ENCODE data around the gene FSTL3. TPM values are rescaled to one million over a fixed set of nuclear protein-coding genes. Genes with fewer than 3 reads are reported as not detected.

FSTL3 gene
- total and polyA plus RNA-seq, 3 donors from 2014 or later = 98.6 to 397 (median 343) TPM

DNA sequence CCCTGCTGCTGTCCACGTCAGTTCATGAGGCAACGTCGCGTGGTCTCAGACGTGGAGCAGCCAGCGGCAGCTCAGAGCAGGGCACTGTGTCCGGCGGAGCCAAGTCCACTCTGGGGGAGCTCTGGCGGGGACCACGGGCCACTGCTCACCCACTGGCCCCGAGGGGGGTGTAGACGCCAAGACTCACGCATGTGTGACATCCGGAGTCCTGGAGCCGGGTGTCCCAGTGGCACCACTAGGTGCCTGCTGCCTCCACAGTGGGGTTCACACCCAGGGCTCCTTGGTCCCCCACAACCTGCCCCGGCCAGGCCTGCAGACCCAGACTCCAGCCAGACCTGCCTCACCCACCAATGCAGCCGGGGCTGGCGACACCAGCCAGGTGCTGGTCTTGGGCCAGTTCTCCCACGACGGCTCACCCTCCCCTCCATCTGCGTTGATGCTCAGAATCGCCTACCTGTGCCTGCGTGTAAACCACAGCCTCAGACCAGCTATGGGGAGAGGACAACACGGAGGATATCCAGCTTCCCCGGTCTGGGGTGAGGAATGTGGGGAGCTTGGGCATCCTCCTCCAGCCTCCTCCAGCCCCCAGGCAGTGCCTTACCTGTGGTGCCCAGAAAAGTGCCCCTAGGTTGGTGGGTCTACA, 6.6 kb downstream of the FSTL3 start:
- Histone ChIP-seq H3K4me1 (peaks cover 9% of the 10 kb centered on the region), H3K4me3 (no peak overlapping the region), H3K9me3 (no peaks in the 10 kb centered on the region), H3K27me3 (no peaks in the 10 kb centered on the region), H3K36me3 (ENCODE audit: low read depth, missing control alignments) (no peaks in the 10 kb centered on the region), H3K27ac (no peak overlapping the region)
- DNase-seq = no peak
- intact Hi-C loops (cut with DNase I; ENCODE audit: low total_unique reads) = no loop called here
- no peak for TF ChIP-seq POLR2A (IDR thresholded peaks at IDR 0.05)
- TF ChIP-seq, protein P1, sequence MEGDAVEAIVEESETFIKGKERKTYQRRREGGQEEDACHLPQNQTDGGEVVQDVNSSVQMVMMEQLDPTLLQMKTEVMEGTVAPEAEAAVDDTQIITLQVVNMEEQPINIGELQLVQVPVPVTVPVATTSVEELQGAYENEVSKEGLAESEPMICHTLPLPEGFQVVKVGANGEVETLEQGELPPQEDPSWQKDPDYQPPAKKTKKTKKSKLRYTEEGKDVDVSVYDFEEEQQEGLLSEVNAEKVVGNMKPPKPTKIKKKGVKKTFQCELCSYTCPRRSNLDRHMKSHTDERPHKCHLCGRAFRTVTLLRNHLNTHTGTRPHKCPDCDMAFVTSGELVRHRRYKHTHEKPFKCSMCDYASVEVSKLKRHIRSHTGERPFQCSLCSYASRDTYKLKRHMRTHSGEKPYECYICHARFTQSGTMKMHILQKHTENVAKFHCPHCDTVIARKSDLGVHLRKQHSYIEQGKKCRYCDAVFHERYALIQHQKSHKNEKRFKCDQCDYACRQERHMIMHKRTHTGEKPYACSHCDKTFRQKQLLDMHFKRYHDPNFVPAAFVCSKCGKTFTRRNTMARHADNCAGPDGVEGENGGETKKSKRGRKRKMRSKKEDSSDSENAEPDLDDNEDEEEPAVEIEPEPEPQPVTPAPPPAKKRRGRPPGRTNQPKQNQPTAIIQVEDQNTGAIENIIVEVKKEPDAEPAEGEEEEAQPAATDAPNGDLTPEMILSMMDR (IDR thresholded peaks at IDR 0.05) = no peak
- 64 to 75% methylated on average over 7 to 20 of the region's 25 CpGs for WGBS, 2 donors

DNA sequence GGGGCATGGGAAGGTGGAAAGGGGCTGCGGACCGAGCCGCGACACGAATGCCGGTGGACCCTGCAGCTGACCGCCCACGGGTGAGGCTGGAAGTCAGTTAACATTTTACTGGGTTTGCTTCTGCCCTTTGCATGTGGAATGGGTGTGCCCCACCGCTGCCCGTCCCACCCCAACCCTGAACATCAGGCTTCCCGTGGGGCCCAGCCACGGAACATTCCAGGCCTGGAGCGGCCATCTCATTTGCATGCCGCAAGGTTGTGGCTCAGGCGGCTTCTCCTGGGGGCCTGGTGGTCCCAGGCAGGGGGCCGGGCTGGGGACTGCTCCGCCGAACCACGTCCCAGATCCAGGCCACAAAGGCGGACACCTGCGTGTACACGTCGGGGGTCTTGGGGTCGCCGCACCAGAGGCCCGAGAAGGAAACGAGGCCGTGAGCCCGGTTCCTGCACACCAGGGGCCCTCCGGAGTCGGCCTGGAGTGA, 9.3 kb downstream of the FSTL3 start:
- WGBS, 2 donors = 78 to 83% methylated on average over 13 to 31 of the region's 31 CpGs

DNA sequence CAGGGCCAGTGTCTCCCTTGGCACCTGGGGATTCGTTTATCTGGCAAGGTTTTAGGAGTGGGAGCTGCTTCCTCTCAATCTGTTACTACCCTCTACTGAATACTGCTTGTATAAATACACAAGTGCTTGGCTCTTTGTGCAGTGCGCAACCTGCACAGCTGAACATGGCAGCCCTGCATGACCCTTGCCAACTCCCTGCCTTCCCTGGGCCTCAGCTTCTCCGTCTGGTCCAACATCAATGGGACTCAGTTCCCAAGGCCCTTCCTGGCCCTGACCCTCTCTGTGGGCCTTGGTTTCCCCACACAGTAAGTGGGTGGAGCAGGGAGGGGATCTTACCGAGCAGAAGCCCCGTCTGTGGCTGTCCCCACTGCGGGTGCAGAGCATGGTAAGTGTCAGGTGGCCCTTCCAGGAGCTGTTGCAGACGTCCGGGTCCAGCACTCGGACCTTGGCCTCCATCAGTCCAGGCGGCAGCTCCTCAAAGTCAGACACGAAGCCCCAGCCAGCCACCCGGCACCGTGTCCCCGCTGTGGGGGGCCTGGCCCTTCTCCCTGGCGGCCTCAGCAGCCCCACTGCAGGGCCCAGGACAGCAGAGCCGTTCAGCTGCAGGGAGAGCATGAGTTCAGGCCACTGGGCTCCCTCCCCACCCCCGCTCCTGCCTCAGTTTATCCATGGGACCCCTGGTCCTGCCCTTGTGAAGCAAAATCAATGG, 10.6 kb downstream of the FSTL3 start:
- Histone ChIP-seq H3K27me3 (no peaks in the 10 kb centered on the region), H3K27ac (no peak overlapping the region), H3K36me3 (ENCODE audit: low read depth, missing control alignments) (no peaks in the 10 kb centered on the region), H3K4me3 (no peak overlapping the region), H3K9me3 (no peaks in the 10 kb centered on the region), H3K4me1 (no peaks in the 10 kb centered on the region)
- DNase-seq = no peak
- no peak for TF ChIP-seq POLR2A (IDR thresholded peaks at IDR 0.05)
- TF ChIP-seq, protein P1 (IDR thresholded peaks at IDR 0.05) = no peak
- intact Hi-C loops (cut with DNase I; ENCODE audit: low total_unique reads) = no loop called here
- 74 to 78% methylated on average over 11 to 17 of the region's 17 CpGs for WGBS, 2 donors

More for the DNA sequence above, 9.3 kb downstream of the FSTL3 start:
- no peaks in the 10 kb centered on the region for H3K27me3 ChIP-seq
- H3K4me3 ChIP-seq = no peak overlapping the region
- no peaks in the 10 kb centered on the region for H3K36me3 ChIP-seq (ENCODE audit: low read depth, missing control alignments)
- H3K9me3 ChIP-seq = no peaks in the 10 kb centered on the region
- TF ChIP-seq POLR2A (IDR thresholded peaks at IDR 0.05) = no peak
- TF ChIP-seq, protein P1 (IDR thresholded peaks at IDR 0.05) = no peak
- DNase-seq = no peak
- no peaks in the 10 kb centered on the region for H3K4me1 ChIP-seq
- intact Hi-C loops (cut with DNase I; ENCODE audit: low total_unique reads) = no loop called here
- H3K27ac ChIP-seq = no peak overlapping the region

DNA sequence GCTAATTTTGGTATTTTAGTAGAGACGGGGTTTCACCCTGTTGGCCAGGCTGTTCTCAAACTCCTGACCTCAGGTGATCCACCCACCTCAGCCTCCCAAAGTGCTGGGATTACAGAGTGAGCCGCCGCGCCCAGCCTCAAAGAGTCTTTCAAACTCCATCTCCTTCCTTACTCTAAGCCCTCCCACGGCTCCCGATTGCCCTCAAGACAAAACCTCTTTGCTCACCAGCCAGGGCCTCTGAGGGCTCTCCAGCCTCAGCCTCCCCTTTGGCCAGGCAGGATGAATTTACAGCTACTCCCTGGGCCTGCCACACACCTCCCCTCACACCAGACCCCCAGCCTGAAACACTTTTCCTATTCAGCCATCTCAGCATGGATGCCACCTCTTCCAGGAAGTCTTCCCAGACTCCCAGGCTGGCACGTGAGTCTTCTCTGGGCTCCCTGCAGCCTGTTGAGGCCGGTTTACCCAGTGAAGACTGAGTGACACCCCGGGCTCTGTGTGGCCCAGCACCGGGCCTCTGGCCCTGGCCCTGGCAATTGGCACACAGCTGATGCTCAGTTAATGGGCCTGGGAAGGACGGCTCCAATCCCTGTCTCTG, 11.5 kb downstream of the FSTL3 start:
- intact Hi-C loops (cut with DNase I; ENCODE audit: low total_unique reads) = no loop called here
- Histone ChIP-seq H3K27ac (no peak overlapping the region), H3K4me1 (no peaks in the 10 kb centered on the region), H3K9me3 (no peaks in the 10 kb centered on the region), H3K27me3 (no peaks in the 10 kb centered on the region), H3K36me3 (ENCODE audit: low read depth, missing control alignments) (no peaks in the 10 kb centered on the region), H3K4me3 (no peak overlapping the region)
- TF ChIP-seq POLR2A (IDR thresholded peaks at IDR 0.05) = no peak
- 87 to 89% methylated on average over 11 of the region's 11 CpGs for WGBS, 2 donors
- no peak for DNase-seq

DNA sequence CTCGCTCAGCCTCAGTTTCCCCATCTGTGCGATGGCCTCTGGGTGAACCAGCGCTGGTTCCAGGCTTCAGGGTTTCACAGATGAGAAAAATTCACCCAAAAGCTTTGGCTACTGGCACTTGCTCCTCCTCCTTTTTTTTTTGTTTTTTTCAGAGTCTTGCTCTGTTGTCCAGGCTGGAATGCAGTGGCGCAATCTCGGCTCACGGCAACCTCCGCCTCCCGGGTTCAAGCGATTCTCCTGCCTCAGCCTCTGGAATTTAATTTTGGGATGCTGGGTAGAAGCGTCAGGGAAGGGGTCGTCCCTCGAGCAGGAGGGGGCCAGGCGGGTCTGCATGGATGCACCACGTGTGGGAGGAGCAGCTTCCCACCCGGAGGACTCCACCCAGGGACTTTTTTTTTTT, 12.0 kb downstream of the FSTL3 start:
- H3K36me3 ChIP-seq (ENCODE audit: low read depth, missing control alignments) = no peaks in the 10 kb centered on the region
- WGBS, 2 donors = 46 to 70% methylated on average over 15 of the region's 15 CpGs
- no peaks in the 10 kb centered on the region for H3K9me3 ChIP-seq
- no peaks in the 10 kb centered on the region for H3K4me1 ChIP-seq
- no peak overlapping the region for H3K27ac ChIP-seq
- H3K27me3 ChIP-seq = no peaks in the 10 kb centered on the region
- DNase-seq = no peak
- TF ChIP-seq, protein P1 (IDR thresholded peaks at IDR 0.05) = no peak
- no peak for TF ChIP-seq POLR2A (IDR thresholded peaks at IDR 0.05)
- intact Hi-C loops (cut with DNase I; ENCODE audit: low total_unique reads) = no loop called here
- H3K4me3 ChIP-seq = no peak overlapping the region

Data from testis (tissue), 3 donors.